Hematopoietic multipotent progenitor cell treated with erythropoietin and hydrocortisone succinate and interleukin-3 and kit ligand, for 4 days (in vitro differentiated cells): ENCODE measurements around the gene SLX1B.
"Not testable (repeated sequence)": the region's sequence is repeated elsewhere in the genome, so short reads cannot be mapped to it uniquely, and the experiment has no call there.

Source experiments
- DNase-seq: peaks from one replicate; pipeline ENCODE4 v3.0.0-alpha.2; 2015

The SLX1B gene

DNA sequence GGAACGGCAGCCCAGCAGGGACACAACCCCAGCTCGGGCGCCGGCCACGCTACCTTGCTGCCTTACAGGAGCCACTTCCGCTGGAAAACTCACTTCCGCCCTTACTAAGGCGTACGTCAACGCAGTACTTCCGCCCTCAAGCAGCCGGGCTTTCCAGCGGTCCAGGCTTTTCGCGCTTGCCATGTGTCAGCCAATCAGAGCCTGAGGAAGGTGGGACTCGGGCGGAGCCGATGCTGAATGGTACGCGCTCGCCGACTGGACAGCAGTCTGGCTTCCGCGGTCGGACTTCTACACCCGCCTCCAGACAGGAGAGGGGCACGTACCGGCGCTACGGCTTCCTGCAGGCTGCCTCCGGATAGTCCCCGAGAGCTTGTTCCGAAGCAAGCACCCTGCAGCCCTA lies at the start of gene SLX1B, which contains the start of gene BOLA2:
Gene SLX1B, plus strand, starts transcription at position 265 of the 400 bp plus-strand sequence.
Gene BOLA2, minus strand, starts transcription at position 83 of the 400 bp plus-strand sequence. CDS start 98 bp downstream, outside the sequence.
- not testable (repeated sequence) for DNase-seq

DNA sequence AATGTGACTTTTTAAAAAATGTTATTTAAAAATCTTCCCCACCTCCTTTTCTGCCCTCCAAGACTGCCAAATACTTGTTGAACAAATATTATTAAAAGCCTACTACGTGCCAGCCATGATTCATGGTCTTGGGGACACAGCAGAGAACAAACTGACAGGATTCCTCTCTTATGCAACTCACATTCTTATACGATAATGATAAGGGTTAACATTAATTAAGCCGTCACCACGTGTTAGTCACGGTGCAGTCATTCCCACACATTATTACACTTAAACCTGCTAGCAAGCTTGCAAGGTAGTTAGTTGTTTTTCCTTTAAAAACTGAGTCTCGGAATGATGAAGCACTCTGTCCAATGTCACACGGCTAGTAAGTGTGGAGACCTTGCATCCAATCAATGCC lies 49.1 kb upstream of the SLX1B start:
- DNase-seq: not testable (repeated sequence)

DNA sequence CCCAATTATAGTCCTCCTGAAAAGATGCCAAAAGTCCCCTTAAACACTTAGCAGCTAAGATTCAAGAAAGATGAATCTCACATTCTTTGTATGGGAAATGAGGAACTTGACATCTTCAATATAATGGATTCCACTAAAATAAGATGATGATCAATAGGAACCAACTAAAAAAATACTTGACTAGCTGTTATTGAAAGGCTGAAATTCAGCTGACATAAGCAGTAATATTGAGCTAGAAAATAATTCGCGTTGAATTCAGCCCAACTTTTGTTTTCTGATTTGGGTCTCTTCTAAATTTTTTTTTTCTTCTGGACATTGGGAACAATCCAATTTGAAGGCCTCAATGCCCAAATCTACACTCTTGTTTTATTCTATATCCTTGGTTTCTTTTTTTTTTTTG lies 30.7 kb upstream of the SLX1B start:
- DNase-seq: not testable (repeated sequence)

DNA sequence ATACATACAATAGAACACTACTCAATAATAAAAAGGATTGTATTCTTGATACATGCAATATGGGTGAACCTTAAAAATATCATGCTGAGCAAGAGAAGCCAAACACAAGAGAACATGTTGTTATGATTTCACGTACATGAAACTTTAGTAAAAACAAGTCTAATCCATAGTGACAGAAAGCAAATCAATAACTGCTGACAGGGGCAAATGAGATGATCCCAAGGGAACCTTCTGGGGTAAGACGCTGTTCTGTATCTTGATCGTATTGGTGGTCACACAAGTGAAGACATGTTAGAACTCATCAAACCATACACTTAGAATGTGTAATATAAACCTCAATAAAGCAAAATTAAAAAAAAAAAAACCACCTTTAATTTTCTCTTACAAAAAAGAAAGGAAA lies 28.9 kb upstream of the SLX1B start:
- DNase-seq: not testable (repeated sequence)

DNA sequence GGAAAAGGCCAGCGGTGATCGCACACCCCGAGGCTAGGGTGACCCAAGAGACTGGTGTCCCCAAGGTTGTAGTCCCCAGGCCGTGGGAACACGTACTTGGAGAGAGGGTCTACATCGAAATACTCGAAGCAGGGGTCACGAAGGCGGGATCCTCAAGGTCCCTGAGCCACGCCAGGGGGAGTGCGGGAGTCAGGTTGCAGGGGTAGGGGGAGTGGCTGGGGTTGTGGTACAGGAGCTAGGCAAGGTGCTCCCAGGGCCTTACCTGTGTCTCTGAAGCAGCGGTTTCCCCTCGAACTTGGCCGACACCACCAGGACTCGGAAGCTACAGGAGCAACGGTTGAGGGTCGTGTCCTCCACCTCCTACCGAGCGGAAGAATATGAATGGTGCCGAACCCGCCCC lies 579 bp upstream of the SLX1B start:
- not testable (repeated sequence) for DNase-seq

DNA sequence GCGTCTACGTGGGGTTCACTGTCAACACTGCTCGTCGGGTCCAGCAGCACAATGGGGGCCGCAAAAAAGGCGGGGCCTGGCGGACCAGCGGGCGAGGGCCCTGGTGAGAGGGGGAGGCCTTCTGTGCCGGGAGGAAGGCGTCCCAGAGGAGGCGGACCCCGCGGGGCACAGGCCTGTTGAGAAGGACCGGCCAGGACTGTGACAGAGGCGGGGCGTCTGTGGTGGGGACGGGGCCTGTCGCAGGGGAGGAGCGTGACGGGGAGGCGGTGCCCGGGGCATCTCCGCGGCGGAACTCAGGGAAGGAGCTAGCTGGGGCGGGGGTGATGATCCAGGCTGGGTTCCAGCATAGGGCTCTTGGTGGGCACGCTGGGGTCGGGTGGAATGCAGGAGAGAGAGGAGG lies 495 bp downstream of the SLX1B start:
- DNase-seq: not testable (repeated sequence)

DNA sequence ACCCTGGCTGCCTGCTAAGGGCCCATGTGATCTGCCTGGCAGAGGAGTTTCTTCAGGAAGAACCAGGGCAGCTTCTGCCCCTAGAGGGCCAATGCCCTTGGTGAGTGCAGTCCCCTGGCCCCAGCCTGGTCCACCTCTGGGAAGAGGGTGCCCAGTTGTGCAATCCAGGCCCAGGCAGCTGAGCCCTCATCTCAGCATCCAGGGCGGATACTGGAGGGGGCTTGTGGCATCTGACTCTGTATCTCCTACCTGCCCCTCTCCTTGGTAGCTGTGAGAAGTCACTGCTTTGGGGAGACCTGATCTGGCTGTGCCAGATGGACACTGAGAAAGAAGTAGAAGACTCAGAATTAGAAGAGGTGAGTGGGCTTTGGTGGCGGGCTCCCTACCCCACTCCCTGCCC lies 3.3 kb downstream of the SLX1B start:
- DNase-seq: not testable (repeated sequence)

DNA sequence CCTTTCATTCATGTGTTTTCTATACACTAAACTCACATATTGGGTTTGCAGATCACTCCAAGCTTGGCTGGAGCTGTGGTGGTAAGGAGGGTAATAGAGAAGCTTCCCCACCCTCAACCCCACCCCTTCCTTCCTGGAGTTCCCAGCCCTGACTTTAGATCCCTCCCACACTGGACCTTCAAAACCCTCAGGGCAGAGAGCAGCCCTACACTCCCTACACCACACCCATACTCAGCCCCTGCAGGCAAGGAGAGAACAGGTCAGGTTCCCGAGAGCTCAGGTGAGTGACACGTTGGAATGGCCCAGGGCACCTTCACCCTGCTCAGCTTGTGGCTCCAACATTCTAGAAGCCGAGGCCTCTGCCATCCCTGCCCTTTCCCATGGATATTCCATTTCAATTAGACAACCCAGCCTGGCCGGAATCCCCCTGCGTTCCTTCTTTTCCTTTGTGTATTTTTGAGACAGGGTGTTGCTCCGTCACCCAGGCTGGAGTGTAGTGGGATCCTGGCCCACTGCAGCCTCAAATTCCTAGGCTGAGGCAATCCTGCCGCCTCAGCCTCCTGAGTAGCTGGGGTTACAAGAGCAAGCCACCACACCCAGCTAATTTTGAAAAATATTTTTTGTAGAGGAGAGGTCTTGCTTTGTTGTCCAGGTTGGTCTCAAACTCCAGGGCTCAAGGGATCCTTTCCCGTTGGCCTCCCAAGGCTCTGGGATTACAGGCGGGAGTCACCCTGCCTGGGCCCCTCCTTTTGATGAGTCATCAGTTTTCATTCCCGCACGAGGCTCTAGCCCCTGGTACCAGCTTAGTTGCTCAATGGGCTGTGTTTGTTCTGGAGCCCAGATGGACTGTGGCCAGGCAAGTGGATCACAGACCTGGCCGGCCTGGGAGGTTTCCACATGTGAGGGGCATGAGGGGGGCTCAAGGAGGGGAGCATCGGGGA lies 5.6 kb downstream of the SLX1B start, which contains the start of gene SULT1A4:
Gene SULT1A4, plus strand, starts transcription at position 208 of the 941 bp plus-strand sequence. CDS start 1,473 bp downstream, outside the sequence.
- DNase-seq: not testable (repeated sequence)

DNA sequence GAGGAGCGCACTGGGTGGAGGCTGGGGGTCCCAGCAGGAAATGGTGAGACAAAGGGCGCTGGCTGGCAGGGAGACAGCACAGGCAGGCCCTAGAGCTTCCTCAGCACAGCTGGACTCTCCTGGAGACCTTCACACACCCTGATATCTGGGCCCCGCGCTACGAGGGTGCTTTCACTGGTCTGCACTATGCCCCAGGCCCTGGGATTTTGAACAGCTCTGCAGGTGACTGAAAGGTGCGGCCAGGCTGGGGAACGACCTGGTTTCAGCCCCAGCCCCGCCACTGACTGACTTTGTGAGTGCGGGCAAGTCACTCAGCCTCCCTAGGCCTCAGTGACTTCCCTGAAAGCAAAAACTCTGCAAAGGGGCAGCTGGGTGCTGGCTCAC lies 6.3 kb downstream of the SLX1B start:
- not testable (repeated sequence) for DNase-seq

DNA sequence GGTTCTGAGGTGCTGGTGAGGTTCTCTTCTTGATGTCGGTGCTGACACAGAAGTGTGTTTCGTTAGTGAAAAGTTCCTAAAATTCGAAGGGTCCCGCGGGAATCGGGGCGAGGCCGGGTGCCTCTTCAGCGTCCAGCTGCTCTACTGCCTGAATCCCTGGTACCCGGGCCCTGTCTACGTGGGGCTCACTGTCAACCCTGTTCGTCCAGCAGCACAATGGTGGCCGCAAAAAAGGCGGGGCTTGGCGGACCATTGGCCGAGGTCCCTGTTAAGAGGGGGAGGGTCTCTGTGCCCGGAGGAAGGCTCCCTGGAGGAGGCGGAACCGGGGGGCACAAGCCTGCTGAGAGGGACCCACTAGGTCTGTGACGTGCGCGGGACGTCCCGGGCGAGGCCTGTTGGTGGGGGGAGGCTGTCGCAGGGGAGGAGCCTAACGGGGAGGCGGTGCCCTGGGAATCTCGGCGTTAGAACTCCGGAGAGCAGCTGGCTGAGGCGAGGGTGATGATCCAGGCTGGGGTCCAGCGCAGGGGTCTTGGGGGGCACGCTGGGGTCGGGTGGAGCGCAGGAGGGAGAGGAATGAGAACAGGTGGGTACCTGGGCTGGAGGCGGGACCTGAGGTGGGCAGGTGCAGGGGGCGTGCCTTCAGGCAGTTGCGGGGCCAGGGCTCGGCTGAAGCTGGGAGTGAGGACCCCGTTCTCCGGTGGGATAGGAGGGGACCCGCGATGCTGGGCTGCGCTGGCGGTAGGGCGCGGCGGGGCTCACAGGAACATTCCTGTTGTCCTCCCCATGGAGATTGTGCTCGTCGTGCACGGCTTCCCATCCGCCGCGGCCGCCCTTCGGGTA lies 11.9 kb downstream of the SLX1B start:
- not testable (repeated sequence) for DNase-seq

DNA sequence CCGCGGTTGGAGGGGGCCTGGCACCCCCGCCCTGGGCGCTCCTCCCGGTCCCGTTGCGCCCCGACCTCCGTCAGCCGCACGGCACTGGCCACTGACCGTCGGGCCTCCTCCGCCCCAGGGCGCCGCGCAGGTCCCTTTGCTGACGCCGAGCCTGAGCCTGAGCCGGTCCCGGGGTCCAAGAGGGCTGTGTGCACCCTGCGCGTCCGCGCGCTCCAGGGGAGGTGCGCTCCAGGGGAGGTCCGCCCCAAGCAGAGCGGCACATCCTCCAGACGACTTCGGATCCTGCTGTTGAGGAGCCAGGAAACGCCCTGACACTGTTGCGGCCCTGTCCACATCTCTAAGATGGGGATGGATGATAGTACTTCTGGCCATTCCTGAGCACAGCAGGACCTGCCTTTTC lies 12.6 kb downstream of the SLX1B start:
- not testable (repeated sequence) for DNase-seq

DNA sequence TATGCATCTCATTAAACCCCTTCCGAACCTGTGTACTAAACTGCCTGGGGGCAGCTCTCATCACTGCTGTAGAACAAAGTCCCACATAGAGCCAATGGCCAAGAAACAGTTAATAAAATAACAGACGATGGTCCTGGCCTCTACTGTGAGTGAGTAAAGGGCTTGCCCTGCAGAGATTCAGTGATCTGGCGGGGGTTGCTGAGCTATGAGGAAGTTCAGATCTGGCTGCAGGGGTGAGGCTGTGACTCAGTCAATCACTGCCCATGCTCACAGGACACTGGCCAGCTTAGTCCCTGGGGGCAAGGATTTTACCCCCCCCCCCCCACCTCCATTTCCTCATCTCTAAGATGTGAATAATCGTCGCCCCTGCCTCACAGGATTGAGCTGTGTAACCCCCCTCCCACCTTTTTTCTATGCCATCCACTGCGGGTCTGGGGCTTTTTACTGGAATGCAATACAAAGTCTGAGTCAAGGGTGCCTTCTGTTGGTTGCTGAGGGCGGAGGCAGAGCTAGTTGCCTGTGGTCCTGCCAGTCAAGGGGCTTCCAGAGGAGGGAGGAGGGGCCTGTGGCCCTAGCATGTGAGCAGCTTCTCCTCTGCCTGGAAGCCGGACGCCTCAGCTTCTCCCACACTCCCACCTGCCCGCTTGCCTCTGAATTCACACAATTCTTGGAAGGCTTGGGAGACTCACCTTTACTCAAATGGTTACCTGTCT lies 13.5 kb downstream of the SLX1B start:
- DNase-seq: not testable (repeated sequence)

DNA sequence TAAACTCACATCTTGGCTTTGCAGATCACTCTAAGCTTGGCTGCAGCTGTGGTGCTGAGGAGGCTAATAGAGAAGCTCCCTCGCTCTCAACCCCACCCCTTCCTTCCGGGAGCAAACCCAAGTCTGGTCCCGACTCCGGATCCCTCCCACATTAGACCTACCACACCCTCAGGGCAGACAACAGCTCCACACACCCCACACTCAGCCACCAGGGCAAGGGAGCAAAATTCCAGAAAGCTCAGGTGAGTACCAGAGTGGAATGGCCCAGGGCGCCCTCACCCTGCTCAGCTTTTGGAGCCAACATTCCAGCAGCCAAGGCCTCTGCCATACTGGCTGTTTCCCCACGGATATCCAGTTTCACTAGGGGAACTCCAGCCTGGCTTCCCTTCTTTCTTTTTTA lies 15.3 kb downstream of the SLX1B start:
- DNase-seq: not testable (repeated sequence)

DNA sequence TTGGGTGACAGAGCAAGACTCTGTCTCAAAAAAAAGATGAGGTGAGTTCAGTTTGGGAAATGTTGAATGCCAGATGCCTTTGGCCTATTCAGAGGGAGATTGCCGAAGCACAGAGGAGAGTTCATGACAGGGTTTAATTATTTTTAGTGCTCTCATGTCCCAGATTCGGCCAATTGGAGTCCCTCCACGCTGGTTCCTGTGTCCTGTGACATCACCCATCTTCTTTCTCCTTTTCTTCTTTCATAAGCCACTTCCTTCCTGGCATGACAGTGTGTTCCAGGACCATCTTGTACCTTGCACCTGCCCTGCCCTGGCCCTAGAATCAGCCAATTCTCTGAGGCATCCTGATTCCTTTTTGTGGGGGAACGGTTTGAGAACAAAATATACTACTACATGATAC lies 17.7 kb downstream of the SLX1B start:
- DNase-seq: not testable (repeated sequence)

DNA sequence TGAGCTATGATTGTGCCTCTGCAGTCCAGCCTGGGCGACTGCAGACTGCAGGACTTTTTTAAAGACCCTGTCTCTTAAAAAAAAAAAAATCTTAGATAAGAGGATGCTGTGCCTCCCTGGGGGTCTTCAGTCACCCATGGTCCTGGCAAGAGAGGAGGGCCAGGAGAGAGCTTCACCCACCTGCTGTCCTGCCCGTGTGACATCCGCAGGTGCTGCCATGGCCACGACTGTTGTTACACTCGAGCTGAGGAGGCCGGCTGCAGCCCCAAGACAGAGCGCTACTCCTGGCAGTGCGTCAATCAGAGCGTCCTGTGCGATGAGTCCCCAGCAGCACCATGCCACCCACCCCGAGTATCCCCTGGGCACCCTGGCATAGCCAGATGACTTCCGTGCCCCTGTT lies 27.9 kb downstream of the SLX1B start:
- DNase-seq: not testable (repeated sequence)

DNA sequence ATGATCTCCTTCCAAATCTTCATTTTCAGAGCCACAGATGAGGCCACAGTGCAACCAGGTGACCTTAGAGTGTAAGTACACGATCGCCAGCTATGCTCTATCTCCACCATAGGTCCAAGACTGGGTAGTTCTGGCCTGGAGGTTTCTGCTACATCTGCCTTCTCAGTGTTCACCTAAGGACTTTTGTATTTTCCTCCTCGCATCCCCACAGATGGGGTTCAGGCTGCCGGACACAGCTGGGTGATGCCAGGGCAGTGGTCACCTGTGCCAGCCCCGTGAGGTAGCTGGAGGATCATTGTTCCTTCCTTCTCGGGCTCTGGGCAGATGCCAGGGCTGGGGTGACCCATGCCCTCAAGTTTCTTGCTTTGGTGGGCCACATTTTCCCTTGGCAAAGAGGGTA lies 52.0 kb downstream of the SLX1B start, which contains the start of gene NPIPB12:
Gene NPIPB12, minus strand, starts transcription at position 101 of the 400 bp plus-strand sequence.
- DNase-seq: not testable (repeated sequence)
